ENCODE results near the gene SATB1.

DNA sequence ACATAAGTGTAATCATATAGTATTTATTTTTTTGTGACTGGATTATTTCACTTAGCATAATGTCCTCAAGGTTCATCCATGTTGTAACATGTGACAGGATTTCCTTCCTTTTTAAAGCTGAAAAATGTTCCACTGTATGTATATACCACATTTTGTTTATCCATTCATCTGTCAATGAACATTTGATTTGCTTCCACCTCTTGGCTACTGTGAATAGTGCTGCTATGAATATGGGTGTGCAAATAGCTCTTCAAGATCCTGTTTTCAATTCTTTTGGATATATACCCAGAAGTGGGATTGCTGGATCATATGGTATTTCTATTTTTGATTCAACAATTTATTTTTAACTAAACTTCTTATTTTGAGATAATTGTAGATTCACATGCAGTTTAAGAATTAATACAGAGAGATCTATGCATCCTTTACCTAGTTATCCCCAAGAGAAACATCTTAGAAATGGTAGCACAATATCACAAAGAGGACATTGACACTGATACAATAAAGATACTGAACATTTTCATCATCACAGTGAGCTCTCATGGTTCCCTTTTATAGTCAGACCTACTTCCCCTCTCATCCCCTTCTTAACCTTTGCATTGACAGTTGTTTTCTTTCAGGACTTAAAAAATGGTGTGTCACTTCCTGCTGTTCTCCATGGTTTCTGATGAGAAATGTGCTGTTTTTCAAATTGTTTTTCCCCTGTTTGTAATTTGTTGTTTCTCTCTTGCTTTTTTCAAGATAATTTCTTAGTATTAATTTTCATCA is 90.1 kb downstream of the SATB1 start:
- TF ChIP-seq KLF9 (tag by site-specific recombination; IDR thresholded peaks at IDR 0.05; ENCODE audit: low read depth) (no peak), ZNF24 (tag by site-specific recombination; IDR thresholded peaks at IDR 0.05) (no peak), ZNF184 (tag by site-specific recombination; IDR thresholded peaks at IDR 0.05) (no peak), ZNF561 (tag by site-specific recombination; IDR thresholded peaks at IDR 0.05; ENCODE audit: borderline replicate concordance) (no peak), OVOL3 (tag by site-specific recombination; IDR thresholded peaks at IDR 0.05) (no peak)
- TF ChIP-seq, protein P1, sequence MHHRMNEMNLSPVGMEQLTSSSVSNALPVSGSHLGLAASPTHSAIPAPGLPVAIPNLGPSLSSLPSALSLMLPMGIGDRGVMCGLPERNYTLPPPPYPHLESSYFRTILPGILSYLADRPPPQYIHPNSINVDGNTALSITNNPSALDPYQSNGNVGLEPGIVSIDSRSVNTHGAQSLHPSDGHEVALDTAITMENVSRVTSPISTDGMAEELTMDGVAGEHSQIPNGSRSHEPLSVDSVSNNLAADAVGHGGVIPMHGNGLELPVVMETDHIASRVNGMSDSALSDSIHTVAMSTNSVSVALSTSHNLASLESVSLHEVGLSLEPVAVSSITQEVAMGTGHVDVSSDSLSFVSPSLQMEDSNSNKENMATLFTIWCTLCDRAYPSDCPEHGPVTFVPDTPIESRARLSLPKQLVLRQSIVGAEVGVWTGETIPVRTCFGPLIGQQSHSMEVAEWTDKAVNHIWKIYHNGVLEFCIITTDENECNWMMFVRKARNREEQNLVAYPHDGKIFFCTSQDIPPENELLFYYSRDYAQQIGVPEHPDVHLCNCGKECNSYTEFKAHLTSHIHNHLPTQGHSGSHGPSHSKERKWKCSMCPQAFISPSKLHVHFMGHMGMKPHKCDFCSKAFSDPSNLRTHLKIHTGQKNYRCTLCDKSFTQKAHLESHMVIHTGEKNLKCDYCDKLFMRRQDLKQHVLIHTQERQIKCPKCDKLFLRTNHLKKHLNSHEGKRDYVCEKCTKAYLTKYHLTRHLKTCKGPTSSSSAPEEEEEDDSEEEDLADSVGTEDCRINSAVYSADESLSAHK (tag by site-specific recombination; IDR thresholded peaks at IDR 0.05) = no peak
